Breast epithelium (tissue), 4 donors: Measurements from ENCODE around the gene ADCY1. TPM values are rescaled to one million over a fixed set of nuclear protein-coding genes. Genes with fewer than 3 reads are reported as not detected.
A peak's percentile ranks its signal among the peaks of the same experiment; 100 is the strongest.

Experiments used
- DNase-seq, 2 donors: peaks; one replicate each; pipeline ENCODE4 v3.0.0-alpha.2; 2019; ENCODE audit warnings: low spot score in 2 of 2
- H3K27ac ChIP-seq, 2 donors: fragments of 200-600 bp; sonication (generic) in 1 of 2; one replicate each; pipeline ENCODE4 v1.5.1; 2016 to 2019; ENCODE audit warnings: mild to moderate bottlenecking in 1 of 2
- H3K27me3 ChIP-seq, 2 donors: fragments of 200-600 bp; sonication (generic) in 1 of 2; one replicate each; pipeline versions ENCODE4 v1.5.1 to v1.6.0; 2017 to 2019; ENCODE audit warnings: control low read depth in 1 of 2, mild to moderate bottlenecking in 1 of 2
- H3K36me3 ChIP-seq: fragments of 200-600 bp; one replicate; pipeline ENCODE4 v1.5.1; 2019
- H3K4me1 ChIP-seq, 2 donors: fragments of 200-600 bp; sonication (generic); one replicate each; pipeline ENCODE4 v1.5.1; 2016 to 2019; ENCODE audit warnings: control low read depth in 1 of 2
- H3K4me3 ChIP-seq, 3 donors: fragments of 200-600 bp; sonication (generic); 1 replicate in 2 of 3; 2 replicates in 1 of 3; pipeline ENCODE4 v1.5.1; 2016 to 2019; ENCODE audit warnings: mild to moderate bottlenecking in 3 of 3, moderate library complexity in 2 of 3
- H3K9me3 ChIP-seq, 2 donors: fragments of 200-600 bp; sonication (generic) in 1 of 2; one replicate each; pipeline ENCODE4 v1.5.1; 2016 to 2019; ENCODE audit warnings: control low read depth in 1 of 2
- CTCF ChIP-seq, 3 donors: fragments of 450-650 bp; IDR thresholded peaks; one replicate each; pipeline ENCODE4 v1.5.1; 2016 to 2017; ENCODE audit warnings: antibody characterized with exemption in 3 of 3, mild to moderate bottlenecking in 3 of 3, moderate library complexity in 3 of 3
- POLR2A ChIP-seq: fragments of 450-650 bp; IDR thresholded peaks from one replicate; pipeline ENCODE4 v1.6.1; 2016; ENCODE audit warnings: antibody characterized with exemption, mild to moderate bottlenecking, moderate library complexity
- POLR2AphosphoS5 ChIP-seq, 3 donors: sonication (generic); formaldehyde crosslinking; IDR thresholded peaks; one replicate each; pipeline ENCODE4 v1.6.1; 2017; ENCODE audit warnings: antibody characterized with exemption in 3 of 3
- intact Hi-C: fragments of 100-400 bp; cut with DNase I; formaldehyde crosslinking; loops from one replicate; pipeline ENCODE4 v1.15.1; 2023; ENCODE audit warnings: low total_unique reads
- total RNA-seq, 3 donors: library from RNA; depleted of rRNA; stranded (reverse); fragments of >200 nt; gene quantifications; one replicate each; pipeline ENCODE4 v1.1.0, GENCODE V29; 2016

ADCY1 gene
- total RNA-seq, 3 donors from 2014 or later, result 1.6 to 14.4 (median 2.5) TPM

- H3K36me3 ChIP-seq, result no peaks in the 10 kb centered on the region
- H3K27ac ChIP-seq, result no peak overlapping the region
- no peaks in the 10 kb centered on the region for H3K9me3 ChIP-seq
- no peaks in the 10 kb centered on the region for H3K4me1 ChIP-seq
- TF ChIP-seq CTCF (IDR thresholded peaks at IDR 0.05) (no peak), POLR2A (no peak), POLR2AphosphoS5 (IDR thresholded peaks at IDR 0.05) (no peak)
- H3K4me3 ChIP-seq, result no peak overlapping the region
- no peaks in the 10 kb centered on the region for H3K27me3 ChIP-seq
- DNase-seq, result peak in 1 of 2 donors; percentile 24
- intact Hi-C loops, result no loop called here
Measured at GRCh38 chr7:45695249-45695995, 121.3 kb downstream of the ADCY1 start.

GRCh38 chr7:45696476-45696875 lies 122.3 kb downstream of the ADCY1 start:
- Histone ChIP-seq H3K36me3 (no peaks in the 10 kb centered on the region), H3K27me3 (no peaks in the 10 kb centered on the region), H3K4me3 (no peak overlapping the region), H3K27ac (no peak overlapping the region), H3K4me1 (no peaks in the 10 kb centered on the region), H3K9me3 (no peaks in the 10 kb centered on the region)
- DNase-seq, result peak; percentile 9 to 31
- TF ChIP-seq POLR2A, result no peak
- no peak for TF ChIP-seq CTCF (IDR thresholded peaks at IDR 0.05)
- TF ChIP-seq POLR2AphosphoS5 (IDR thresholded peaks at IDR 0.05), result no peak
- intact Hi-C loops, result no loop called here

DNA sequence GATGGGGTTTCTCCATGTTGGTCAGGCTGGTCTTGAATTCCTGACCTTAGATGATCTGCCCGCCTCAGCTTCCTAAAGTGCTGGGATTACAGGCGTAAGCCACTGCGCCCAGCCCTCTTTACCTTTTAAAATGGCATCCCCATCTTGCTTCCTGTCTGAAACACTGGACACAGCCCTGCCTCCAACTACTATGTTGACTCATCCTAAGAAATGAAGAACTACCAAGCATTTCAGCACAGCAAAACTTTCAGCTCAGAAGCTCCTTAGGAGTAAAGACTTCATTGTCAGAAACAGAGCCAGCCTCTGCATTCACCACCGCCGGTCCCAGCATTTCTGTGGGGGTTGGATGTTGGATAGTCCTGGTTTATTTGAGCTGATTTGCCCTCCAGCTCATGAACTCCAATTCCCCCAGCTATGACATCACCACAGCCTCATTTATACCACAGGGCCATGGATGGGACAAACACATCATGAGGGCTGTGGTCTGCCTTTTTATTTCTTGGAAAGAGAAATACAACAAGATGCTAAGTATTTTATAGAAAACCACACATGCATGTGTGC lies 123.5 kb downstream of the ADCY1 start:
- Histone ChIP-seq H3K4me3 (no peak overlapping the region), H3K27me3 (no peaks in the 10 kb centered on the region), H3K36me3 (no peaks in the 10 kb centered on the region), H3K4me1 (no peaks in the 10 kb centered on the region), H3K9me3 (no peaks in the 10 kb centered on the region), H3K27ac (no peak overlapping the region)
- TF ChIP-seq POLR2A, result no peak
- TF ChIP-seq POLR2AphosphoS5 (IDR thresholded peaks at IDR 0.05), result no peak
- no peak for TF ChIP-seq CTCF (IDR thresholded peaks at IDR 0.05)
- peak in 1 of 2 donors; percentile 10 for DNase-seq
- intact Hi-C loops, result no loop called here

GRCh38 chr7:45698303-45699014 lies 124.3 kb downstream of the ADCY1 start:
- H3K36me3 ChIP-seq, result no peaks in the 10 kb centered on the region
- TF ChIP-seq POLR2AphosphoS5 (IDR thresholded peaks at IDR 0.05) (no peak), CTCF (IDR thresholded peaks at IDR 0.05) (no peak), POLR2A (no peak)
- H3K27ac ChIP-seq, result no peak overlapping the region
- H3K9me3 ChIP-seq, result no peaks in the 10 kb centered on the region
- H3K27me3 ChIP-seq, result no peaks in the 10 kb centered on the region
- DNase-seq, result peak; percentile 11 to 33
- H3K4me3 ChIP-seq, result no peak overlapping the region
- intact Hi-C loops, result no loop called here
- H3K4me1 ChIP-seq, result no peaks in the 10 kb centered on the region

- Histone ChIP-seq H3K9me3 (no peaks in the 10 kb centered on the region), H3K36me3 (no peaks in the 10 kb centered on the region), H3K4me3 (no peak overlapping the region), H3K27ac (no peak overlapping the region), H3K4me1 (no peaks in the 10 kb centered on the region), H3K27me3 (no peaks in the 10 kb centered on the region)
- peak in 1 of 2 donors; percentile 34 for DNase-seq
- intact Hi-C loops, result no loop called here
- TF ChIP-seq POLR2AphosphoS5 (IDR thresholded peaks at IDR 0.05) (no peak), POLR2A (no peak), CTCF (IDR thresholded peaks at IDR 0.05) (no peak)
Measured at GRCh38 chr7:45699015-45699309, 124.8 kb downstream of the ADCY1 start.
